CD4-positive, alpha-beta T cell (primary cell): ENCODE results near the gene ATG10. TPM values are rescaled to one million over a fixed set of nuclear protein-coding genes. Genes with fewer than 3 reads are reported as not detected.

Source experiments
- ATAC-seq: fragments of 200-7000 bp; cut with Tn5 transposase; one replicate; pipeline ENCODE4 v1.10.0; 2022; ENCODE audit warnings: mild to moderate bottlenecking; ENCODE audit not compliant: poor library complexity
- CTCF ChIA-PET: fragments of 350-600 bp; sonication (Branson Sonifier 250); formaldehyde crosslinking; loops from one replicate; lab custom pipeline; 2021; ENCODE audit warnings: antibody characterized with exemption, inconsistent platforms; lab: Charles Lee
- POLR2A ChIA-PET: fragments of 350-600 bp; sonication (Branson Sonifier 250); formaldehyde crosslinking; loops from one replicate; lab custom pipeline; 2021; ENCODE audit warnings: antibody characterized with exemption, inconsistent platforms; lab: Charles Lee
- DNase-seq, 14 experiments: peaks; one replicate each; pipeline ENCODE4 v3.0.0-alpha.2; 2013 to 2020; ENCODE audit warnings: mixed read lengths in 2 of 14
- H3K27ac ChIP-seq, 2 donors: one replicate each; pipeline versions ENCODE4 v1.5.1 to v1.7.0; 2013; ENCODE audit warnings: low read length in 2 of 2, low read depth in 1 of 2, mild to moderate bottlenecking in 1 of 2
- H3K27me3 ChIP-seq, 2 experiments: 1 replicate in 1 of 2; 2 replicates in 1 of 2; pipeline versions ENCODE4 v1.6.1 to v1.7.0; 2013; ENCODE audit warnings: low read length in 2 of 2, control low read depth in 1 of 2, mild to moderate bottlenecking in 1 of 2, moderate library complexity in 1 of 2; ENCODE audit not compliant: insufficient read depth in 2 of 2, control insufficient read depth in 1 of 2
- H3K36me3 ChIP-seq: one replicate; pipeline ENCODE4 v1.6.1; 2013; ENCODE audit warnings: low read length, control low read depth; ENCODE audit not compliant: insufficient read depth
- H3K4me1 ChIP-seq: one replicate; pipeline ENCODE4 v1.6.1; 2013; ENCODE audit warnings: low read length, control low read depth; ENCODE audit not compliant: insufficient read depth
- H3K4me3 ChIP-seq: one replicate; pipeline ENCODE4 v1.5.1; 2013; ENCODE audit warnings: mild to moderate bottlenecking, low read length, moderate library complexity
- H3K9me3 ChIP-seq, 2 experiments: 1 replicate in 1 of 2; 2 replicates in 1 of 2; pipeline versions ENCODE4 v1.6.1 to v1.7.0; 2013; ENCODE audit warnings: low read length in 2 of 2, mild to moderate bottlenecking in 2 of 2, control low read depth in 1 of 2, moderate library complexity in 1 of 2; ENCODE audit not compliant: control insufficient read depth in 1 of 2, insufficient read depth in 1 of 2
- H3K27ac Mint-ChIP-seq: one replicate; pipeline ENCODE4 v1.8.0; 2020; ENCODE audit warnings: mixed read lengths
- H3K27me3 Mint-ChIP-seq: one replicate; pipeline ENCODE4 v1.8.0; 2021; ENCODE audit warnings: mixed read lengths
- H3K36me3 Mint-ChIP-seq: one replicate; pipeline ENCODE4 v1.8.0; 2021; ENCODE audit warnings: low read depth, mixed read lengths
- H3K4me1 Mint-ChIP-seq: one replicate; pipeline ENCODE4 v1.8.0; 2021; ENCODE audit warnings: low read depth, mixed read lengths
- H3K4me3 Mint-ChIP-seq: one replicate; pipeline ENCODE4 v1.8.0; 2020; ENCODE audit warnings: mild to moderate bottlenecking, mixed read lengths
- H3K9me3 Mint-ChIP-seq: one replicate; pipeline ENCODE4 v1.8.0; 2020; ENCODE audit warnings: mixed read lengths
- intact Hi-C, 2 experiments: fragments of 100-400 bp; cut with DNase I in 1 of 2; cut with micrococcal nuclease in 1 of 2; formaldehyde crosslinking; loops; one replicate each; pipeline versions ENCODE4 v1.15.1 to v1.9.0; 2023 to 2025; cut with DNase I, micrococcal nuclease
- total RNA-seq, 174 experiments: library from RNA in 2 of 174; stranded (reverse) in 2 of 174; gene quantifications; one replicate each; pipeline ENCODE4 v1.2.3 and lab custom pipeline; 2021 to 2026
- TF ChIP-seq, protein P1 (sequence below): fragments of 200-600 bp; IDR thresholded peaks from one replicate; pipeline ENCODE4 v1.8.0; 2022; ENCODE audit warnings: antibody characterized with exemption, mild to moderate bottlenecking

The ATG10 gene
- total RNA-seq, 2 experiments from 2014 or later: 4.7 to 5.3 TPM

DNA sequence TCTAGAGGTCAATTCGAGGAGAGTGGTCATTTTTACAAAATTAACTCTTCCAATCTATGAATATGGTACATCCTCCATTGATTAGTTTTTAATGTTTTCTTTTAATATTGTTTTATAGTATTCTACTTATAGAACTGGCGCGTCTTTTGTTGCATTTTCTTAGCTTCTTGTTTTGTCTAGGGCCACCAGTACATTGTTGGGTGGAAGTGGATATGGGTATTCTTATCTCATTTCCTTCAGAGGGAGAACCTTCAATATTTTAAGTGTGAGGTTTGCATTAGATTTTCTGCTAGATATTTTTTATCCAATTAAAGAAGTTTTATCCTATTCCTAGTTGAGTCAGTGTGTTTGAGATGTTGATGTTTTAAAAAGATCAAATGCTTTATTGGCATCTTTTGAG lies 236.5 kb downstream of the ATG10 start:
- ChIA-PET CTCF (no interaction called here), POLR2A (no interaction called here)
- ATAC-seq: no peak
- Histone ChIP-seq H3K9me3 (no peaks in the 10 kb centered on the region), H3K36me3 (no peaks in the 10 kb centered on the region), H3K4me1 (no peaks in the 10 kb centered on the region), H3K27me3 (no peaks in the 10 kb centered on the region), H3K4me3 (no peak overlapping the region), H3K27ac (no peak overlapping the region)
- Mint-ChIP-seq H3K4me3 (no peak overlapping the region), H3K27me3 (no peaks in the 10 kb centered on the region), H3K9me3 (no peaks in the 10 kb centered on the region), H3K4me1 (no peaks in the 10 kb centered on the region), H3K27ac (no peak overlapping the region), H3K36me3 (no peaks in the 10 kb centered on the region)
- TF ChIP-seq, protein P1, sequence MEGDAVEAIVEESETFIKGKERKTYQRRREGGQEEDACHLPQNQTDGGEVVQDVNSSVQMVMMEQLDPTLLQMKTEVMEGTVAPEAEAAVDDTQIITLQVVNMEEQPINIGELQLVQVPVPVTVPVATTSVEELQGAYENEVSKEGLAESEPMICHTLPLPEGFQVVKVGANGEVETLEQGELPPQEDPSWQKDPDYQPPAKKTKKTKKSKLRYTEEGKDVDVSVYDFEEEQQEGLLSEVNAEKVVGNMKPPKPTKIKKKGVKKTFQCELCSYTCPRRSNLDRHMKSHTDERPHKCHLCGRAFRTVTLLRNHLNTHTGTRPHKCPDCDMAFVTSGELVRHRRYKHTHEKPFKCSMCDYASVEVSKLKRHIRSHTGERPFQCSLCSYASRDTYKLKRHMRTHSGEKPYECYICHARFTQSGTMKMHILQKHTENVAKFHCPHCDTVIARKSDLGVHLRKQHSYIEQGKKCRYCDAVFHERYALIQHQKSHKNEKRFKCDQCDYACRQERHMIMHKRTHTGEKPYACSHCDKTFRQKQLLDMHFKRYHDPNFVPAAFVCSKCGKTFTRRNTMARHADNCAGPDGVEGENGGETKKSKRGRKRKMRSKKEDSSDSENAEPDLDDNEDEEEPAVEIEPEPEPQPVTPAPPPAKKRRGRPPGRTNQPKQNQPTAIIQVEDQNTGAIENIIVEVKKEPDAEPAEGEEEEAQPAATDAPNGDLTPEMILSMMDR: no peak
- DNase-seq: no peak
- intact Hi-C loops: no loop called here

DNA sequence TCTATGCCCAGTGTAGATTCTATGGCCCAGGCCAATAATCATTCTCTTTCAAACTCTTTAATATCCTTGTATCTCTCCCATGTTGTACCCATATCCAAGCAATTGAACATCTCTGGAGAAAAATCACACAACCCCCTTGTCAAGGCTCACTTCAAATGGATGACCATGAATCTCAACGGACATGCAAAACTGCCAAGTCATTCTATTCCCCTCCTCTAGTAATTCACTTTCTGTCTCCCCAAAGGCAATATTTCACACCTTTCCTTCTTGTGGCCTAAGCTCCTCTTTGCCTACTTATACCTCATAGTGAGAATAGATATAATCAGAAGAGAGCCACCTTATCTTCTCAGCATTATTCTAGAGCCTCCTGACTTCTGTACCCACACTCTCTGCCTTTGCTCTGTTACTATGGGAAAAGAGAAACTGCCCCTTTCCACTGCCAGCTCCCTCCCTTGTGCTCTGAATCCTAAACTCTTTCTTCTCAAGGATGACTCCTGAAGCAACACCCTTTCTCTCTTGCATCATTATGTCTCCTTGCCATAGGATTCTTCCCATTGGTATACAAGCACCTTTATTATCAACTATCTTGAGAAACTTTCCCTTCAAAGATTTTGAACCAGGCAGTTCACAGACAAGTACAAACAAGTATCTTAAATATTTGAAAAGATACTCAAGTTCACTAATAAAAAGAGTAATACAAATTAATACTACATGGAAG lies 240.2 kb downstream of the ATG10 start:
- no peak for ATAC-seq
- intact Hi-C loops: no loop called here
- Histone ChIP-seq H3K4me3 (no peak overlapping the region), H3K27ac (no peak overlapping the region), H3K27me3 (no peaks in the 10 kb centered on the region), H3K4me1 (no peaks in the 10 kb centered on the region), H3K9me3 (no peaks in the 10 kb centered on the region), H3K36me3 (no peaks in the 10 kb centered on the region)
- Mint-ChIP-seq H3K9me3 (no peaks in the 10 kb centered on the region), H3K27ac (no peak overlapping the region), H3K27me3 (no peaks in the 10 kb centered on the region), H3K4me3 (no peak overlapping the region), H3K4me1 (no peaks in the 10 kb centered on the region), H3K36me3 (no peaks in the 10 kb centered on the region)
- ChIA-PET POLR2A (no interaction called here), CTCF (no interaction called here)
- no peak for DNase-seq
- TF ChIP-seq, protein P1: no peak

DNA sequence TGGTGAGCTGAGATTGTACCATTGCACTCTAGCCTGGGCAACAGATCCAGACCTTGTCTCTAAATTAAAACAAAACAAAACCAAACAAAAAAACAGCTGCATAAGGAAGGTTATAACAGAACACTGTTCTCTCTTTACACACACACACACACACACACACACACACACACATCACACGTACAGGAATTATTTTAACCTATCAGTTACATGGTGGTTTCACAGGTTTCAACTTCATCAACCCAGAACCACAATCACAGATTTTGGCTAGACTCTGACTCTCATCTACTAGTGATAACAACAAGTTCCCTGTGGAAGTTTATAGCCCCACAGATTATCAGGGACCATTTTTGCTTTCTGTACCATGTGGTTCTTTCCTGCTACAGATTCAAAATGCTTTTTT lies 246.1 kb downstream of the ATG10 start:
- Mint-ChIP-seq H3K4me3 (no peak overlapping the region), H3K36me3 (no peaks in the 10 kb centered on the region), H3K4me1 (no peaks in the 10 kb centered on the region), H3K27me3 (no peaks in the 10 kb centered on the region), H3K9me3 (no peaks in the 10 kb centered on the region), H3K27ac (no peak overlapping the region)
- ATAC-seq (no peak), DNase-seq (peak in 1 of 14 experiments; percentile 5)
- Histone ChIP-seq H3K27me3 (no peaks in the 10 kb centered on the region), H3K4me1 (no peaks in the 10 kb centered on the region), H3K4me3 (no peak overlapping the region), H3K9me3 (no peaks in the 10 kb centered on the region), H3K36me3 (no peaks in the 10 kb centered on the region), H3K27ac (no peak overlapping the region)
- intact Hi-C loops: no loop called here
- ChIA-PET CTCF (interaction anchor here (0.8 kb wide), 1 partner anchor 8 kb away, joined by 4 read pairs; no protein-coding TSS in a partner anchor), POLR2A (no interaction called here)
- TF ChIP-seq, protein P1: no peak
